ENCODE results near the gene SMOC1. TPM values are rescaled to one million over a fixed set of nuclear protein-coding genes. Genes with fewer than 3 reads are reported as not detected.

The SMOC1 gene
- total RNA-seq, 2 donors from 2014 or later: 14.1 to 18.6 TPM

- no peak for DNase-seq (ENCODE audit: low spot score)
- no peak overlapping the region for H3K27ac ChIP-seq
- no peaks in the 10 kb centered on the region for H3K27me3 ChIP-seq
- peaks cover 0 to 8% of the 10 kb centered on the region in 2 donors for H3K4me1 ChIP-seq
- TF ChIP-seq CTCF (IDR thresholded peaks at IDR 0.05): no peak
- no peak overlapping the region for H3K4me3 ChIP-seq
- no peaks in the 10 kb centered on the region for H3K9me3 ChIP-seq
- no peaks in the 10 kb centered on the region for H3K36me3 ChIP-seq
Measured at GRCh38 chr14:69956970-69957369, 77.8 kb downstream of the SMOC1 start.

- no peak overlapping the region for H3K27ac ChIP-seq
- no peaks in the 10 kb centered on the region for H3K9me3 ChIP-seq
- no peak overlapping the region for H3K4me3 ChIP-seq
- no peaks in the 10 kb centered on the region for H3K36me3 ChIP-seq
- no peak for TF ChIP-seq CTCF (IDR thresholded peaks at IDR 0.05)
- DNase-seq (ENCODE audit: low spot score): no peak
- H3K27me3 ChIP-seq: no peaks in the 10 kb centered on the region
- peaks cover 0 to 8% of the 10 kb centered on the region in 2 donors for H3K4me1 ChIP-seq
Measured at GRCh38 chr14:69957986-69958385, 78.8 kb downstream of the SMOC1 start.

- no peak for DNase-seq (ENCODE audit: low spot score)
- Histone ChIP-seq H3K9me3 (no peaks in the 10 kb centered on the region), H3K27me3 (no peaks in the 10 kb centered on the region), H3K36me3 (no peaks in the 10 kb centered on the region), H3K27ac (no peak overlapping the region), H3K4me3 (no peak overlapping the region), H3K4me1 (peaks cover 0 to 8% of the 10 kb centered on the region in 2 donors)
- no peak for TF ChIP-seq CTCF (IDR thresholded peaks at IDR 0.05)
Measured at GRCh38 chr14:69959136-69959535, 79.9 kb downstream of the SMOC1 start.

- Histone ChIP-seq H3K4me3 (no peak overlapping the region), H3K4me1 (peaks cover 0 to 8% of the 10 kb centered on the region in 2 donors), H3K36me3 (no peaks in the 10 kb centered on the region), H3K27ac (no peak overlapping the region), H3K27me3 (no peaks in the 10 kb centered on the region), H3K9me3 (no peaks in the 10 kb centered on the region)
- TF ChIP-seq CTCF (IDR thresholded peaks at IDR 0.05): no peak
- DNase-seq (ENCODE audit: low spot score): no peak
Measured at GRCh38 chr14:69960296-69960695, 81.1 kb downstream of the SMOC1 start.

- Histone ChIP-seq H3K36me3 (no peaks in the 10 kb centered on the region), H3K9me3 (no peaks in the 10 kb centered on the region), H3K27ac (no peak overlapping the region), H3K27me3 (no peaks in the 10 kb centered on the region), H3K4me1 (no peaks in the 10 kb centered on the region), H3K4me3 (no peak overlapping the region)
- no peak for TF ChIP-seq CTCF (IDR thresholded peaks at IDR 0.05)
- no peak for DNase-seq (ENCODE audit: low spot score)
Measured at GRCh38 chr14:69963966-69964365, 84.8 kb downstream of the SMOC1 start.

- no peak for TF ChIP-seq CTCF (IDR thresholded peaks at IDR 0.05)
- no peaks in the 10 kb centered on the region for H3K4me1 ChIP-seq
Measured at GRCh38 chr14:69964841-69965240, 85.6 kb downstream of the SMOC1 start.

More at GRCh38 chr14:69964841-69965240, 85.6 kb downstream of the SMOC1 start:
- Histone ChIP-seq H3K27me3 (no peaks in the 10 kb centered on the region), H3K4me3 (no peak overlapping the region), H3K27ac (no peak overlapping the region), H3K9me3 (no peaks in the 10 kb centered on the region), H3K36me3 (no peaks in the 10 kb centered on the region)
- DNase-seq (ENCODE audit: low spot score): no peak
